Uterus (tissue), 2 donors: ENCODE data around the gene SCP2.

Experiments
- POLR2A ChIP-seq, 2 donors: fragments of 450-650 bp; IDR thresholded peaks; one replicate each; pipeline ENCODE4 v1.6.1; 2016; ENCODE audit warnings: antibody characterized with exemption in 2 of 2, mild to moderate bottlenecking in 1 of 2, moderate library complexity in 1 of 2
- TF ChIP-seq, protein P1 (sequence below), 4 experiments: fragments of 200-600 bp in 2 of 4; fragments of 450-650 bp in 2 of 4; sonication (generic) in 2 of 4; IDR thresholded peaks; one replicate each; pipeline ENCODE4 v1.5.1; 2016 to 2019; ENCODE audit warnings: antibody characterized with exemption in 4 of 4, mild to moderate bottlenecking in 2 of 4, moderate library complexity in 1 of 4

- TF ChIP-seq, protein P1, sequence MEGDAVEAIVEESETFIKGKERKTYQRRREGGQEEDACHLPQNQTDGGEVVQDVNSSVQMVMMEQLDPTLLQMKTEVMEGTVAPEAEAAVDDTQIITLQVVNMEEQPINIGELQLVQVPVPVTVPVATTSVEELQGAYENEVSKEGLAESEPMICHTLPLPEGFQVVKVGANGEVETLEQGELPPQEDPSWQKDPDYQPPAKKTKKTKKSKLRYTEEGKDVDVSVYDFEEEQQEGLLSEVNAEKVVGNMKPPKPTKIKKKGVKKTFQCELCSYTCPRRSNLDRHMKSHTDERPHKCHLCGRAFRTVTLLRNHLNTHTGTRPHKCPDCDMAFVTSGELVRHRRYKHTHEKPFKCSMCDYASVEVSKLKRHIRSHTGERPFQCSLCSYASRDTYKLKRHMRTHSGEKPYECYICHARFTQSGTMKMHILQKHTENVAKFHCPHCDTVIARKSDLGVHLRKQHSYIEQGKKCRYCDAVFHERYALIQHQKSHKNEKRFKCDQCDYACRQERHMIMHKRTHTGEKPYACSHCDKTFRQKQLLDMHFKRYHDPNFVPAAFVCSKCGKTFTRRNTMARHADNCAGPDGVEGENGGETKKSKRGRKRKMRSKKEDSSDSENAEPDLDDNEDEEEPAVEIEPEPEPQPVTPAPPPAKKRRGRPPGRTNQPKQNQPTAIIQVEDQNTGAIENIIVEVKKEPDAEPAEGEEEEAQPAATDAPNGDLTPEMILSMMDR (IDR thresholded peaks at IDR 0.05) = no peak
- TF ChIP-seq POLR2A (IDR thresholded peaks at IDR 0.05) = no peak
Observed at GRCh38 chr1:53060579-53060978, 133.5 kb downstream of the SCP2 start.
